Measurements from ENCODE around the gene TRAPPC3. TPM values are rescaled to one million over a fixed set of nuclear protein-coding genes. Genes with fewer than 3 reads are reported as not detected.
A peak's percentile ranks its signal among the peaks of the same experiment; 100 is the strongest.

The TRAPPC3 gene
- total and polyA plus RNA-seq, 2 donors from 2014 or later = 58.4 to 102 TPM

- no peak overlapping the region for H3K9ac ChIP-seq (ENCODE audit: low read length in 3 of 3)
- TF ChIP-seq CTCF (IDR thresholded peaks at IDR 0.05; ENCODE audit: borderline replicate concordance, extremely low read depth, insufficient read depth) = no peak
- H3K4me1 ChIP-seq (ENCODE audit: control insufficient read depth in 2 of 3, insufficient read depth in 2 of 3, low read depth in 1 of 3, low read length in 3 of 3) = peaks cover 0 to 6% (median 4%) of the 10 kb centered on the region in 3 donors
- FAIRE-seq (no peak), DNase-seq (no peak)
- H3K9me3 ChIP-seq (ENCODE audit: control insufficient read depth in 2 of 3, insufficient read depth in 1 of 3, low read length in 3 of 3) = no peaks in the 10 kb centered on the region
- no peak overlapping the region for H3K27ac ChIP-seq (ENCODE audit: low read depth in 2 of 2, low read length in 2 of 2)
- H3K36me3 ChIP-seq (ENCODE audit: control insufficient read depth in 2 of 3, insufficient read depth in 3 of 3, low read length in 3 of 3) = peaks cover 1 to 23% (median 16%) of the 10 kb centered on the region in 3 donors
- intact Hi-C loops (cut with DNase I) = no loop called here
- no peak overlapping the region for H3K4me3 ChIP-seq (ENCODE audit: low read length in 3 of 3)
- H3K27me3 ChIP-seq (ENCODE audit: control insufficient read depth, insufficient read depth, low read length) = no peaks in the 10 kb centered on the region
These were observed 29.9 kb upstream of the TRAPPC3 start for GRCh38 chr1:36179220-36179600.

- DNase-seq = peak in 4 of 5 donors; percentile 43 to 87 (median 56)
- TF ChIP-seq CTCF (IDR thresholded peaks at IDR 0.05; ENCODE audit: borderline replicate concordance, extremely low read depth, insufficient read depth) = no peak
- H3K36me3 ChIP-seq (ENCODE audit: control insufficient read depth in 2 of 3, insufficient read depth in 3 of 3, low read length in 3 of 3) = peaks cover 6 to 29% (median 22%) of the 10 kb centered on the region in 3 donors
- H3K27me3 ChIP-seq (ENCODE audit: control insufficient read depth, insufficient read depth, low read length) = no peaks in the 10 kb centered on the region
- H3K9me3 ChIP-seq (ENCODE audit: control insufficient read depth in 2 of 3, insufficient read depth in 1 of 3, low read length in 3 of 3) = no peaks in the 10 kb centered on the region
- intact Hi-C loops (cut with DNase I) = no loop called here
- H3K27ac ChIP-seq (ENCODE audit: low read depth in 2 of 2, low read length in 2 of 2) = no peak overlapping the region
- no peak overlapping the region for H3K9ac ChIP-seq (ENCODE audit: low read length in 3 of 3)
- no peak for FAIRE-seq
- H3K4me1 ChIP-seq (ENCODE audit: control insufficient read depth in 2 of 3, insufficient read depth in 2 of 3, low read depth in 1 of 3, low read length in 3 of 3) = peaks cover 0 to 6% (median 4%) of the 10 kb centered on the region in 3 donors
- no peak overlapping the region for H3K4me3 ChIP-seq (ENCODE audit: low read length in 3 of 3)
These were observed 29.4 kb upstream of the TRAPPC3 start for GRCh38 chr1:36178471-36179219.

GRCh38 chr1:36177589-36178431, 28.5 kb upstream of the TRAPPC3 start:
- Histone ChIP-seq H3K27ac (ENCODE audit: low read depth in 2 of 2, low read length in 2 of 2) (no peak overlapping the region), H3K9me3 (ENCODE audit: control insufficient read depth in 2 of 3, insufficient read depth in 1 of 3, low read length in 3 of 3) (no peaks in the 10 kb centered on the region), H3K9ac (ENCODE audit: low read length in 3 of 3) (no peak overlapping the region), H3K36me3 (ENCODE audit: control insufficient read depth in 2 of 3, insufficient read depth in 3 of 3, low read length in 3 of 3) (peaks cover 6 to 37% (median 28%) of the 10 kb centered on the region in 3 donors), H3K4me3 (ENCODE audit: low read length in 3 of 3) (no peak overlapping the region), H3K4me1 (ENCODE audit: control insufficient read depth in 2 of 3, insufficient read depth in 2 of 3, low read depth in 1 of 3, low read length in 3 of 3) (peaks cover 0 to 6% (median 4%) of the 10 kb centered on the region in 3 donors), H3K27me3 (ENCODE audit: control insufficient read depth, insufficient read depth, low read length) (no peaks in the 10 kb centered on the region)
- intact Hi-C loops (cut with DNase I) = no loop called here
- DNase-seq (peak in 2 of 5 donors; percentile 34 to 61), FAIRE-seq (no peak)
- no peak for TF ChIP-seq CTCF (IDR thresholded peaks at IDR 0.05; ENCODE audit: borderline replicate concordance, extremely low read depth, insufficient read depth)

All from kidney (tissue), 14 donors.